Glomerular visceral epithelial cell (primary cell): ENCODE data around the gene KLK14.

Experiments used
- DNase-seq: peaks from one replicate; pipeline ENCODE4 v3.0.0-alpha.2; 2016; ENCODE audit errors: extremely low spot score

The KLK14 gene

GRCh38 chr19:51108066-51108804 lies 25.5 kb upstream of the KLK14 start, which contains the start of gene CTU1:
Gene CTU1, minus strand, starts transcription at chr19:51108409. Its CDS starts 3,840 bp downstream, at chr19:51104569.
- DNase-seq = peak; percentile 99

GRCh38 chr19:51107406-51108065 lies 24.8 kb upstream of the KLK14 start:
- DNase-seq = no peak

- DNase-seq = no peak
These were observed 21.2 kb upstream of the KLK14 start for GRCh38 chr19:51103926-51104341.

GRCh38 chr19:51102991-51103390 lies 20.3 kb upstream of the KLK14 start:
- no peak for DNase-seq

- no peak for DNase-seq
These were observed 18.6 kb upstream of the KLK14 start for GRCh38 chr19:51101171-51101865.

- no peak for DNase-seq
These were observed 17.9 kb upstream of the KLK14 start for GRCh38 chr19:51100601-51101000.

- DNase-seq = no peak
These were observed 16.3 kb upstream of the KLK14 start for GRCh38 chr19:51099047-51099382.

- no peak for DNase-seq
These were observed 15.8 kb upstream of the KLK14 start for GRCh38 chr19:51098365-51099046.

- DNase-seq = no peak
These were observed 15.1 kb upstream of the KLK14 start for GRCh38 chr19:51097796-51098195.

GRCh38 chr19:51097166-51097738 lies 14.6 kb upstream of the KLK14 start:
- peak; percentile 53 for DNase-seq

GRCh38 chr19:51096473-51097165 lies 13.9 kb upstream of the KLK14 start:
- no peak for DNase-seq

GRCh38 chr19:51094696-51095279 lies 12.1 kb upstream of the KLK14 start:
- peak; percentile 29 for DNase-seq

- peak; percentile 22 for DNase-seq
These were observed 11.0 kb upstream of the KLK14 start for GRCh38 chr19:51093510-51094345.

GRCh38 chr19:51093101-51093500 lies 10.4 kb upstream of the KLK14 start:
- DNase-seq = no peak

GRCh38 chr19:51091895-51092873 lies 9.5 kb upstream of the KLK14 start:
- no peak for DNase-seq

- no peak for DNase-seq
These were observed 8.4 kb upstream of the KLK14 start for GRCh38 chr19:51091126-51091525.

- no peak for DNase-seq
These were observed 7.8 kb upstream of the KLK14 start for GRCh38 chr19:51090471-51090870.

- no peak for DNase-seq
These were observed 7.1 kb upstream of the KLK14 start for GRCh38 chr19:51089786-51090185.
